Esophagus squamous epithelium (tissue), 4 donors: ENCODE measurements around the gene TDRD9.

Experiments used
- CTCF ChIP-seq, 6 experiments: fragments of 450-650 bp in 4 of 6; fragments of 200-600 bp in 2 of 6; sonication (generic) in 2 of 6; IDR thresholded peaks; one replicate each; pipeline ENCODE4 v1.5.1; 2016 to 2019; ENCODE audit warnings: antibody characterized with exemption in 6 of 6, mild to moderate bottlenecking in 4 of 6, moderate library complexity in 4 of 6
- POLR2A ChIP-seq, 4 donors: fragments of 450-650 bp; IDR thresholded peaks; one replicate each; pipeline ENCODE4 v1.6.1; 2017; ENCODE audit warnings: antibody characterized with exemption in 4 of 4, mild to moderate bottlenecking in 4 of 4, moderate library complexity in 3 of 4

- TF ChIP-seq CTCF (IDR thresholded peaks at IDR 0.05) (no peak), POLR2A (IDR thresholded peaks at IDR 0.05) (no peak)
Observed at GRCh38 chr14:104069541-104069940, 141.3 kb downstream of the TDRD9 start.
